NCI-H1092 treated with DMSO at 0.1 percent for 48 hours (cell line): ENCODE results near the gene P2RX6.
"Not testable (repeated sequence)": the region's sequence is repeated elsewhere in the genome, so short reads cannot be mapped to it uniquely, and the experiment has no call there.

ENCODE experiments used
- DNase-seq: peaks from one replicate; lab custom pipeline; 2025; lab: John Stamatoyannopoulos, UW

The P2RX6 gene

DNA sequence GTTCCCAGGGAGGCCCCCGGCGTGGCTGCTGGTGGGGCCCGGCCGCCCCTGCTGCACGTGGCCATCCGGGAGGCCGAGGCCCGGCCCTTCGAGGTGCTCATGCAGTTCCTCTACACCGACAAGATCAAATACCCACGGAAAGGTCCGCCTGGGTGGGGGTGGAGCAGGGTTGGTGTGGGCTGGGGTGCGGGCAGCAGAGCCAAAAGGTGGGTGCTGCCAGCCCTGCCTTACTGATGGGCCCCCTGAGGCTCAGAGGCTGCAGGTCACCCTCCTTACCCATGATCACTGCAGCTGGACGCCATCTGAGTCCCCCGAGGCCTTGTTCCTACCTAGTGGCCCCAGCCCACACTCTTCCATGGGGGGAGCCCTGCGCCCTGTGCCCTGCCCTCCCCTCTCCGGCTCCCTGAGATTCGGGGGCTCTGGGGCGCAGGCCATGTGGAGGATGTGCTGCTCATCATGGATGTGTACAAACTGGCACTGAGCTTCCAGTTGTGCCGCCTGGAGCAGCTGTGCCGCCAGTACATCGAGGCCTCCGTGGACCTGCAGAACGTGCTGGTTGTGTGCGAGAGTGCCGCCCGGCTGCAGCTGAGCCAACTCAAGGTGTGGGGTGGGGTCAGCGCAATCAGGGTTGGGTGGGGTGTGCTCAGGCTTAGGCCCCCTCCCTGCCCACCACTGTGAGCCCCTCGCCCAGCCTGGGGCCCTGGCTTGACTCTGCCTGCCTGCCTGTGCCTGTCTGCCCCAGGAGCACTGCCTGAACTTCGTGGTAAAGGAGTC is 20.6 kb upstream of the P2RX6 start:
- DNase-seq = no peak

DNA sequence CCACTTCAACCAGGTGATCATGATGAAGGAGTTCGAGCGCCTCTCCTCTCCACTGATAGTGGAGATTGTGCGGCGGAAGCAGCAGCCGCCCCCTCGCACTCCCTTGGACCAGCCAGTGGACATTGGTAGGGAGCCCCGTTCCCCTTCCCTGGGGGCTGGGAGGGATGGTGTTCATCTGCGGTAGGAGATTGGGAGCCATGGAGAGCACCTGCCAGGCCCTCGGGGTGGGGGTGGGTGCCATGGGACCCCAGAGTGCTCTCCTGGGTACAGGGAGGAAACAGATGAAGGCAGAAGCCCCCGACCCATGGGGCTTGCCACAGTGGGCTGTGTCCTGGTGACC is 20.1 kb upstream of the P2RX6 start:
- DNase-seq = no peak

DNA sequence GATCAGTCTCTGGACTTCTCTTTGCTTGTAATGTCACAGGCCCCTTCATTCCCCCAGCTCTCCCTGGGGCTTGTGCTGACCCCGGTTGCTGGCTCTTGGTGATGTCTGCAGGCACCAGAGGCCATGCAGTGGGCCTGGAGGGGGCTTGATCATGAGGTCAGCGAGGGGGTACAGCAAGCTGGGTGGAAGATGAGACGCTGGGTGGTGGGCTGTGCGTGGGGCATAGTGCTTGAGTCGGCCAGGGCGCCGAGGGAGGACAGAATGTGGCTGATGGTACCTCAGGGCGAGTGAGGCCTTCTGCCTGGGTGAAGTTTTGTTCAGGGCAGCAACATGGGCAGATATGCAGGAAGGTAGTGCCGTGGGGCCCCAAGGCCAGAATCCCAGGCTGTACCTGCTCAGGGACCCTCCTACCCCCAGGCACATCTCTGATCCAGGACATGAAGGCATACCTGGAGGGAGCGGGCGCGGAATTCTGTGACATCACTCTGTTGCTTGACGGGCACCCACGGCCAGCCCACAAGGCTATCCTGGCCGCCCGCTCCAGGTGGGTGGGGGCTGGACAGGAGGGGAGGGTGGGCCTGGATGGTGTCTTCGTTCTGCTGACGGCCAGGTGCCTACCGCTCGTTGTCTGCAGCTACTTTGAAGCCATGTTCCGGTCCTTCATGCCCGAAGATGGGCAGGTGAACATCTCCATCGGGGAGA is 19.5 kb upstream of the P2RX6 start:
- DNase-seq = no peak

DNA sequence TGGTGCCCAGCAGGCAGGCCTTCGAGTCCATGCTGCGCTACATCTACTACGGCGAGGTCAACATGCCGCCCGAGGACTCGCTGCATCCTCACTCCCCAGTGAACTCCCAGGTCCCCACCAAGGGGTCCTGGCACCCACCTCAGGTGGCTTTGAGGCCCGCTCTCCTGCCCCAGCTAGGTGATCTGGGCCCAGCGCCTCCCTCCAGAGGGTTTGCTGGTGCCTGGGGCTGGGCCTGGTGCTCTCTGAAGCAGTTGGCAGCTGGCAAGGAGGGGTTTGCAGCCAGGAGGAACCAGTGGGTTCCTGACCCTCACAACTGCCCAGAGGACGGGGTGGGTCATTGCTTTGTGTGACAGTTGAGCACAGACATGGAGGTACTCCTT is 18.9 kb upstream of the P2RX6 start:
- no peak for DNase-seq

- DNase-seq = no peak
These were observed 18.1 kb upstream of the P2RX6 start for GRCh38 chr22:20996598-20997535.

DNA sequence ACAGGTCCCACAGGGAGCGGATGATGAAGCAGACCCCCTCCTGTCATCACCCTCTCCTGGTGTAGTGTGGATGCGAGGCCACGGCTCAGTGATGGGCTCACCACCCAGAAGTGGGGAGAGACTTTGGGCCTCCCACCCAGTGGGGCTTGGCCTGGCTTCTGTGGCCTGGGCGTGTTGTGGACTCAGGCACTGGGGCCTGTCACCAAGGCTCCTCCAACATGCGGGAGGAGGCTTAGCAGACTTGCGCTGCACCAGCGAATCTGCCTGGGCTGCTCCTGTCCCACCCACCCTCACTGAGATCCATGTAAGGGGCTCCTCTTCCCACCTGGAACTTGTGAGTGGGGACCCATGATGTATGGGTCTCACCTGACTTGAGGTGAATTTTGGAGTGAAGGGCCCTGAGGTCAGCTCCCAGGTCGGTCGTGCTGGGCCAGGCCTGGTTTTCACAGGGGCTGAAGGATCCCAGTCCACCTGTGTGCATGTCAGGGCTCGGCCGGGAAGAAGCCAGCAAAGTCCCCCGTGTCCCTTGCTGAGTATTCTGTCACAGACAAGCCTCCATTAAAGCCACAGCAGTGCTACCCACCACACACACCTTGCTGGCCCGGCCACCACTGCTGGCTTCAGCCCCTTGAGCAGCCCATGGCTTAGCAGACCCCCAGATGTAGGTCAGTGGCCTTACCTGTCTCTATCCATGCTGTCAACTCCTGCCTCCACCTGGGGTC is 17.3 kb upstream of the P2RX6 start:
- no peak for DNase-seq

DNA sequence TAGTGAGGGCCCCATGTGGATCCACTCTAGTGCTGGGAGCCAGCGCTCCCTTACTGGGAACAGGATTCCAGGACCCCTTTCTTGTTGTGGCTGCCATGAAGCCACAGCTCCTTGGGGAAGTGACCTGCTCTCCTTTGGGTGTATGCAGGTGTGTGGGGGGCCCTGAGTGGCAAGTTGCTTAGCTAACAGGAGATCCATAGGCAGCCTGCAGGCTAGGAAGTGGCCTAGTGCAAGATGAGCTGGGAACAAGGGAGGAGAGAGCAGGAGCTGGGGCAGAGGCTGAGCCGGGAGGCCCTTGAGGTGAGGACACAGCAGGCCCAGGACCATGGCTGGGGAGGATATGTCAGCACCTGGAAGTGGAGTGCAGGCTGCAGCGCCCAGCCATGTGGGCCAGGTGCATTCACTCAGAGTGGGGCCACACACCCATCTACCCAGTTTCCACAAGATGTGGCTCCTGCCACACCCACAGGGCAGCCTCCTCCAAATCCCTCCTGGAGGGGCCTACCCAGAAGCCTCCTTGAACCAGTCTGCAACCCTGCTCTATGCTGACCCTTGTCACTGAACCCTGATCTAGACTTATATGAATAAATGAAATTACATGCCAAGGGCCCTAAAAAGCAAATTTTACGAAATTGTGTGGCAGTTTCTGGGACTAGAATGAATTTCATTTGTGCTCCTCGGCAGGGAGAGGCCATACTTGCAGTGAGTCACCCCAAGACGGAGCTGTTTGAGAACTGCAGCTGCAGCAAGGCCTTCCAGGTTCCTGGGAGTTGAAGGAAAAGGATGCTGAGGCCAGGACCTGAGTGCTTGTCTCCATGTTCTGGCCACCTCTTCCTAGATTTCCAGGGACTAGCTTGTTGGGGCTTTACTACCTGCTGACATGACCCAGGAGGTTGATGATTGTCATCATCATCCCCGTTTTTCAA is 16.3 kb upstream of the P2RX6 start:
- no peak for DNase-seq

DNA sequence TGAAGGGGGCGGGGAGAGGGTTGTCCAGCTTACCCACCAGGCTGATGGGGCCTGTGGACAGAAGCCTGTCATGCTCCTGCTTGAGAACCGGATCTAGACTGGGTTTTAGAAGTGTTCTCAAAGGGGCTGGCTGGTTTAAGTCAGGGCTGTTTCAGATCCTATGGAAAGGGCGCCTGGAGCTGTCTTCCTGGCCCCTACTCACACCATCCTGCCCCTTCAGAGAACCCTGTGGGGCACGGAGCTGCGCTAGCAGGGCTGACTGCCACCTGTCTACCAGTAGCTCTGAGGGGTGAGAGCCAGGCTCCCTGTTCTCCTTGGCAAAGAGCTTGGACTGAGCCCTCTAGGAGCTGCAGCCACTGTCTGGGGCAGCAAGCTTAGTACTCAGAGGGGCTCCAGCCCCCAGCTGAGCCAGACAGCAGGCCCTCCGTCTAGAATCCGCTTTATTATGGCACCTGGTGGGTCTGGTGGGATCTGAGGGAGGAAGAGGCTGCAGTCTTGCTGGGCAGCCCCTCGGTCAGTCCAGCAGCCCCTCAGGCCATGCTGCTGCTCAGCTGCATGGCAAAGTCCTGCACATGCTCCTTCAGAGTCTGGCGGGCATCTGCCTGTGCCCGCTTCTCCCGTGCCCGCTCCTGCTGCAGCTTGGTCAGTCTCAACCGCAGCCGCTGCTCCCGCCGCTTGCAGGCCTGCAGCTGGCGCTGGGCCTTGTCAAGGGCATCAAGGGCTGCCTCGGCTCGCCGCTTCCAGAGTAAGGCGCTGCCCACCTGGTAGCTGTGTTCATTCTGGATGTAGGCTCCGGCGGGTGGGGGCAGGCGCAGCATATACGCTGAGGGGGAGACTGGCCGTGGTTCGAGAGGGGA is 15.4 kb upstream of the P2RX6 start:
- no peak for DNase-seq

GRCh38 chr22:21000207-21000986 is 14.6 kb upstream of the P2RX6 start:
- peak; percentile 36 for DNase-seq

- DNase-seq = peak; percentile 26
These were observed 13.9 kb upstream of the P2RX6 start for GRCh38 chr22:21000987-21001600.

- DNase-seq = peak; percentile 96
These were observed 13.2 kb upstream of the P2RX6 start, which contains the start of gene THAP7 for GRCh38 chr22:21001601-21002325. TSS of gene THAP7 (minus strand) at chr22:21002118. CDS start at chr22:21001911, 207 bp downstream.

- DNase-seq = peak; percentile 23
These were observed 11.2 kb upstream of the P2RX6 start for GRCh38 chr22:21003782-21004181.

GRCh38 chr22:21009208-21009607 is 5.8 kb upstream of the P2RX6 start:
- not testable (repeated sequence) for DNase-seq

- no peak for DNase-seq
These were observed 5.1 kb upstream of the P2RX6 start for GRCh38 chr22:21009638-21010425.

DNA sequence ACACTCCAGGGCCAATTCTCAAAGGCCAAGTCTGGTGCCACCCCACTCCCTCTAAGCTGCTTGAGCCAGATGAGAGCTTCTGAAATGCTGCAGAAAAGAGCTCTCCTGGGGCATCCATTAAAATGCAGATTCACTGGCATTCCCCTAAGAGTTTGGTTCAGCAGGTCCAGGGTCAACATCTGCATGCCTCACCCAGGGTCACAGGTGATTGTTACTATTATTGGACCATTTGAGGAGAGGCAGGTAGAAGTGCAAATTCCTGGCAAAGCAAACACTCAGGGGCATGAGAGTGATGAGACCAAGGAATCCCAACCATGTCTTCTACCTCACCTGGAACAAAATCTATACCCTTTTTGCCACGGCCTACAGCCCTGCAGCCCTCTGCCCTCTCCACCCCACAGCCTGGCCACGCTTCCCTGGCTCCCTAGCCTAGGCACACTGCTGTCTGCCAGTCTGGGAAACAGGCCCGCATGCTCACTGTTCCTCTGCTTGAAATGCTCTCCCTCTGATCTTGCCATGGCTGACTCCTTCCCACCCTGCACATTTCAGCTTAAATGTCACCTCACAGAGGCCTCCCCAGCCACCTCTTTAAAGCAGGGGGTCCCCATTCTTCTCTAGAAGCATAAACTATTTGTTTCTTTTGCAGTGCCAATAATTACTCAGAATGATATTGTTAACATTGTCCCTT is 4.4 kb upstream of the P2RX6 start:
- no peak for DNase-seq
